ENCODE measurements around the gene NAPSA.
A peak's percentile ranks its signal among the peaks of the same experiment; 100 is the strongest.
"Not testable (repeated sequence)": the region's sequence is repeated elsewhere in the genome, so short reads cannot be mapped to it uniquely, and the experiment has no call there.

NAPSA gene

DNA sequence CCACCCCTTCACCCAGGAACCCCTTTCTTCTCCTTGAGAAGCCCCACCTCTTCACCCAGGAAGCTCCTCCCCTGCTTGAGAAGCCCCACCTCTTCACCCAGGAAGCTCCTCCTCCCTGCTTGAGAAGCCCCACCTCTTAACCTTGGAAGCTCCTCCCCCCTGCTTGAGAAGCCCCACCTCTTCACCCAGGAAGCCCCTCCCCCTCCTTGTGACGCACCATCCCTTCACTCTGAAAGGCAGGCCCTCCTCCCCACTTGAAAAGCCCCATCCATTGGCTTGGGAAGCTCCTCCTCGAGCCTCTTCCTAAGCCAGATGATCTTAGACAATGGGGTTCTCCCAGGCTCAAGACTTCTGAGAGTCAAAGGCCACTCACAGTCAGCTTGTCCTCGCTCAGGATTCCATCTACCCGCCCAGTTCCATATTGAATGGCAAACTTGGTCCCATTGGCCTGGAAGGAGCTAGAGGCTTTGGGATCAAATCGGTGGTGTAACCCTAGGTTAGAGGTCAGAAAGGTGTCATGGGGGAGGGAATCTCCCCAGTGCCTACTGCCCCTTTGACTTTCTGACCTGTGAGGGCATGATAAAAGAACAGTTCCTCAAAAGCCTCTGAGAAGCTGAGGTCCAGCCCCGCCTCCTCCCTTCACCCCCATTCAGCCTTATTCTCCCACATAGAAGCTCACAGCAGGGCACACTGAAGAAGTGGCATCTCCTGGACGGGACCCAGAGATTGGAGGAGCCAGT lies 4.0 kb downstream of the NAPSA start:
- no peak for DNase-seq (ENCODE audit: low read depth in 2 of 2)

DNA sequence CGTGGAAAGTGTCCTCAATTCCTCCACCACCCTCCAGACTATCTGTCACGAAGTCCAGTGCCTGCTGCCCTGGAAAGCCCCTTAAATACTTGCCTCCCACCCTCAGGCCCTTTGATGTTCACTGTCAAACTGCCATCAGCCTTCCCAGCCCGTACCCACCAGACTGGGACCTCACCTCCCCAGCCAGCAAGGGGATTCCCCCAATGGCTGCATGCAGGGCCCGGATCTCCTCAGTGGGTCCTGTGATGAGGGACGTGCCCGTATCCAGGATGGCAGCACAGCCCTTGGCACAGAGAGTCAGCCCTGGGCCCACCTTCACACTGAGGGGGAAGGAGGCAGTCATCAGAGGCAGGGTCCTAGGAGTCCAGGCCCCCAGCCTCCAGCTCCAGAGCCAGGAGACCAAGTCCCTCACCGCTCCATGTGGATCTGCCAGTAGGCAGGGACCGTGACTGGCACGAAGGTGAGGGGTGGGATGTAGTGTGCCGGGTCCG lies 6.1 kb downstream of the NAPSA start:
- DNase-seq (ENCODE audit: low read depth in 2 of 2), result no peak

DNA sequence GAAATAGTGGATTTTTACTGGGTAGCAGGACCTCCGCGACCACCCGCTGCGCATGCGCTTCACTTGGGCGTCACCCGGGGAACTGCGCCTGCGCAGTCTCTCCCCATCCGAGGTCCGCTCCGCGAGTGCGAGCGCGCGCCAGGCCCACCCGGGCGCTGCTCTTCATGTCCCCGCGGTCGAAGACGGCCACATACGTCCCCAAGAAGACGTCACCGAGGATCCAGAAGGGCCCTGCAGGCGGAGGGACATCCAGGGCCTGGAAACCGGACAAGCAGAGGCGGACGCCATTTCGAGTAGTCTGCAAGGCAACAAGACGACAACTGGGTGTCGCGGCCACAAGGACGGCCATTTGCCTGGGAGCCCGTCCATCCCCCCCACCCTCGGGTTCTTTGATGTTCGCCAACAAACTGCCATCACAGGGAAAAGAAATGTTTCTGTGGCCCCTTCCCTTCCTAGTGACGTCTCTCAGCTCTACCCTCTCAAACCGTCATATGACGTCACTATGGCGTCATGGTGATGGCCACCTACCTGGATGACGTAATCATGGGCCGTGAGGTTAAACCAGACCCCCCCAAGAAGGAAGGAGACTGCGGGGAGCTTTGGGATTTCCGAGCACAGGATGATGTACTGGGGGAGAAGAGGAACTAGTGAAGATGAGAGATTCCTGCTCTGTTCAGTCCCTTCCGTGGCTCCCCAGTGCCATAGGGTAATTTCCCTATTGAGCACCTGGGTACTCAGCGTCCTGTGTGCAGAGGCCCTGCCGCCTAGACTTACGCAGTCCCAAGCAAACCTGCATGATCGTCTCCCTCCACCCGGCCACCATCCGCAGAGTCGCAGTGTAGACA lies 6.7 kb downstream of the NAPSA start:
- peak; percentile 72 to 74 for DNase-seq (ENCODE audit: low read depth in 2 of 2)

DNA sequence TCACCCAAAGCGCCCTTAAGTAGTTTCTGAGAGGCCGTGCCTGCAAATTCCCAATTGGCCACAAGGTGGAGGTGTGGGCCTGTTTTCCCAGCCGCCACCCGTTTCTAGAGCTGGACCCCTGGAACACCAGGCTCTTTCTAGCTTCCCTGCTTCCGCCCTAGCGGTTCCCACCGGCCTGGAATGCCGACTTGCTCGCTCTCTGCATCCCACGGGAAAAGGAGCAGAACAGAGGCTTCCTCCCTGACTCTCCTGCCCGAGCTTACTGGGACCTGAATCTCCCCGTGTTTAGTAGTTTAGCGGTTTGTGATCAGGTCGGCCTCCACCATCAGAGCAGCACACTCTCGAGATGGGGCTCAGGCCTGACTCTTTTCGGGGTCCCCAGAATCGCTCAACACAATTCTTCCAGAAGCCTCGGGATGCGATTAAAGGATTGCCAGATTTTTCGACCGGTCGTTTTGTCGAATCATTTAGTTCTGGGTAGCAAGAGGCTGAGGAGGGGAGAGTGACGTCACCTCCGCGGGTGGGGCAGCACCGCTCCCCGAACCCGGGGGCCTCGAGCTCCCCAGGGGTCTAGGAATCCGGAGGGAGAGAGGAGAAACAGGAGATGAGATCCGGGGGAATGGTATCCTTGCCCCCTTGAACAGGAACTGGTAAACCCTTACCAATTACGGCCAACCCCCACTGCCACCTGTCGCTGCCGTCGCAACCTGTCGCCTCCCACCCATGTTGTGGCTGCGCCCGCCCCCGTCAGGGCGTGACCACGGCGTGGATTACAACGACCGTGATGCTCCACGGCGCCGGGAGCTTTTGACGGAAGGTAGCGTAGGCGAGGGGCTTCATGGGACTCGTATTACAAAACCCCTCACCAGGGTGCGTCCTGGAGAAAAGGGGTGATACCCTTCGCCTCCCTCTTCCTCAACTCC lies 8.0 kb downstream of the NAPSA start:
- peak; percentile 84 to 85 for DNase-seq (ENCODE audit: low read depth in 2 of 2)

DNA sequence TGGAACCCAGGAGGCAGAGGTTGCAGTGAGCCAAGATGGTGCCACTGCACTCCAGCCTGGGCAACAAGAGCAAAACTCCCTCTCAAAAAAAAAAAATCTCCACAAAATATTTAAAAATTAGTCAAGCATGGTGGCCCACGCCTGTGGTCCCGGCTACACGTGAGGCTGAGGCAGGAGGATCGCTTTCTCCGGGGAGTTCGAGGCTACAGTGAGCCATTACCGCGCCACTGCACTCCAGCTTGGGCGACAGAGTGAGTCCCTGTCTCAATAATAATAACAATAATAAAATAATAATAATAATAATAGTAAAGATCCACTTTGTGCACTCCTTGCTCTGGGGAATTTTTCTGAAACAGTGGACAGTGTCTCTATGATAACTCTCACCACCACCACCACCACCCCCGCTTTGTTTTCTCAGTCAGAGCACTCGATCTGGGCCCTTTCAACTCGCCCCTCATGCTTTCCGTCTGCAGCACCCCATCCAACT lies 8.7 kb downstream of the NAPSA start:
- DNase-seq (ENCODE audit: low read depth in 2 of 2), result no peak

DNA sequence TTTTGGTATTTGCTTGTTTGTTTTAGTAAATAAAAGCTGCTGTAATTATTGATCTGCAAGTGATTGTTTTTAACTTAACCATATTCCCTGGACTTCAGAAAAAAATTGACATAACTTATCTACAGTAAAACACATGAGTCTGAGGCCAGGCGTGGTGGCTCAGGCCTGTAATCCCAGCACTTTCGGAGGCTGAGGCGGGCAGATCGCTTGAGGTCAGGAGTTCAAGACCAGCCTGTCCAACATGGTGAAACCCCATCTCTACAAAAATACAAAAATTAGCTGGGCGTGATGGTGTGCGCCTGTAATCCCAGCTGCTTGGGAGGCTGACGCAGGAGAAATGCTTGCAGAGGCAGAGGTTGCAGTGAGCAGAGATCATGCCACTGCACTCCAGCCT lies 12.0 kb downstream of the NAPSA start:
- DNase-seq (ENCODE audit: low read depth in 2 of 2), result not testable (repeated sequence)

DNA sequence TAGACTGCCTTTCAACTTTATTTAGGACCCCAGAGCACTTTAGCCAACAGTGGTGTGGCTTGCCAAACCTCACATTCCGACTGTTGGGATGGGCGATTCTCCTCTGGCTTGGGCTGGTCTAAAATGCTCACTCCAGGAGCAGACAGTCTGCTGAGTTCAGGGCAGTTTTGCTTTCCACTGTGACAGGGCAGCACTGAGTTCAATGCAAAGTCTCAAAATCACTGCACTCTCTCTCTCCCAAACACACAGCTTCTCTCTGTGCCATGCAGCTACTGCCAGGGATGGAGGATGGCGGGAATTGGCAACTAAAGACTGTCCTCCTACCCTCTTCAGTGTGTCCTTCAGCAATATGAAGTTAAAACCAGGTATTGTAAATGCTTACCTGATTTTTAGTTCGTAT lies 13.2 kb downstream of the NAPSA start:
- DNase-seq (ENCODE audit: low read depth in 2 of 2), result no peak

DNA sequence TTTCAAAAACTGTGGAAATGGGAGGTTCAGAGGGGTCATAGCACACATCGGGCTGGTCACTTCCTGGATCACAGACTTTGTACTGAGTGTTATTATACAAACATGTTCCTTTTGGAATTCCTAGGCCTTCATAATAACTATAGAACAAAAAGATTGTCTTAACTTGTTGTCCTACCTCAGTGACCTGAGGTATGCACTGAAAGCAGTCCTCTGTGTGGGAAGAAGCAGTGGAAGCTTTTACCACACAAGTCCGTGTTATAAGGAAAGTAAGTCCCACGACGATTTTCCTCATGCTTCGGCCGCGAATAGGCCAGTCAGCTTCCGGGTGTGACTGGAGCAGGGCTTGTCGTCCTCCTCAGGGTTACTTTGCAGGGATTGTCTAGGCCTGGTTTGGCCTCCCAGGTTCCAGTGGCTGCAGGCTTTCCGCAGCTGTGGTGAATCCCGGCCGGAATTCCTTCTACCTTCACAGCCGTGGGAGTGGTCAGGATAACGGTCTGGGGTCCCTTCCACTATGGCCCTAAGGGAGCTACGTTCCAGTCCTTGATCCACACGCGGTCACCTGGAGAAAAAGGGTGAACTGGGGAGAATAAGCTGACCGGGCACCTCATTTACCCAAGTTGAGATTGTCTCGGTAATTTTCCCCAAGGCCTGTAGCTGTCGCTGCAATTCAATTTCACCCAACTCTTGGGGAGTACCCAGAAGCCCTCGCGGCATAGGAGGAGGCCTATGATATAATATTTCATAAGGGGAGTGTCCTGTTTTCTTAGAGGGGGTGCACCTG lies 16.0 kb downstream of the NAPSA start:
- no peak for DNase-seq (ENCODE audit: low read depth in 2 of 2)

DNA sequence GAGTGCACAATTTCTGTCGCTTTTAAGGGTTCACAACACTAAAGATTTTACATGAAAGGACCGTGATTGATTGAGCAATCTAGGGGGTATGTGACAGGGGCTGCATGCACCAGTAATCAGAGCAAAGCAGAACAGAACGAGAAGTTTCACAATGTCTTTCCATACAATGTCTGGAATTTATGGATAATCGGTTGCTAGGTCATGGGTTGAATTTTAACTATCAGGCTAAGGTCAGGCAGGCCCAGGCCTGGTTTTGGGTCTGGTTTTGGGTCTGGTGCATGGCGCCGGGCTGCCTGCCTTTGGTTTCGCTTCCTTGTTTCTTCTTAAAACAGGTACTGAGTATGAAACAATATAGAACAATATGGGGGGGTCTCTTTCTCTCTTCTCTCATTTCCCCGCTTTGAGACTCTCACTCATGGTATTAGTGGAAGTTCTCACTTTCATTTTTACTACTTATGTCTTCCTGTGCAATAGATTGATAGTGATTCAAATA lies 18.3 kb downstream of the NAPSA start:
- DNase-seq (ENCODE audit: low read depth in 2 of 2), result not testable (repeated sequence)

DNA sequence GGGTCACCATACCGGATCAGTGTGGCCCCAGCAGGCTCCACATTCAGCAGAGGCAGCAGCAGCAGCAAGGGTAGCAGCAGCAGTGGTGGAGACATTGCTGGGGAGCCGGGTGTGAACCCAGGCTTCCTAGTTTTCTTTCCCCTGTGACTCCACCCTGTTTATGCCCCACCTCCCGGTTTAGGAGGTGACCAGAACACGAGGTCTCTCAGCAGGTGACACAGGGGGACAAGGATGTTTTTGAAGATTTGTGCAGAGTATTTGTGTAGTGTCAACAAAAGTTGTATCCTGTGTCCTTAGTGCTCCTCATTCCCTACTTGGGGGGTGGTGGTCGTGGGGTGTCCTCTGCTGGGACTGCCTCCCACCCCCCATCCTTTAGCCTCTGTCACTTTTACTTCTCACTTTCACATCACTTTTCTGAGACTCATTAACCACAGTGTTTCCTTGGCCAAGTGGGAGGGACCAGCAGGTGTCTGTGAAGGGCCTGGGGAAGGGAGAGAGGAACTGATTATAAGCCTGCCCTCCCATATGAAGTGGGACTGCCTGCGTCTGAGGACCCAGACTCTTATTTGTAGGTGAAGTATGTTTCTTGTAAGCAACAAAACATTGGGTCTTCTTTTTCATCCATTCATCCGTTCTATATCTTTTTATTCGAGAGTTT lies 20.6 kb downstream of the NAPSA start:
- DNase-seq (ENCODE audit: low read depth in 2 of 2), result no peak

DNA sequence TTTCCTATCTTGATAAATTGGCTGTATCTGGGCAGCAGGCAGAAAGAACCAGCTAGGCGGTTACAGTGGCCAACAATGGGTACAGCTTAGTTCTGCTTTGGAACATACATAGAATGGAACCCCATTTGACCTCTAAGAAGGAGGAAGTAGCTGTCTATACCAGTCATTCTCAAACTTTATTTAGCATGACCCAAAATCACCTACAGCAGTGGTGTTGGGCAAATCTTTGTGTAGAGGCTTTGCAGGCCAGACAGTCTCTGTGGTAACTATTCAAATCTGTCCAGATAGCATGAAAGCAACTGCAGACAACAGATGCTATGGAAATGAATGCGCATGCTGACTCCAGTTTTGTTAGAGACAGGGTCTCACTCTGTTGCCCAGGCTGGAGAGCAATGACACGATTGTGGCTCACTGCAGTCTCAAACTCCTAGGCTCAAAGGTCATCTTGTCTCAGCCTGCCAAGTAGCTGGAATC lies 24.3 kb downstream of the NAPSA start:
- DNase-seq (ENCODE audit: low read depth in 2 of 2), result no peak

DNA sequence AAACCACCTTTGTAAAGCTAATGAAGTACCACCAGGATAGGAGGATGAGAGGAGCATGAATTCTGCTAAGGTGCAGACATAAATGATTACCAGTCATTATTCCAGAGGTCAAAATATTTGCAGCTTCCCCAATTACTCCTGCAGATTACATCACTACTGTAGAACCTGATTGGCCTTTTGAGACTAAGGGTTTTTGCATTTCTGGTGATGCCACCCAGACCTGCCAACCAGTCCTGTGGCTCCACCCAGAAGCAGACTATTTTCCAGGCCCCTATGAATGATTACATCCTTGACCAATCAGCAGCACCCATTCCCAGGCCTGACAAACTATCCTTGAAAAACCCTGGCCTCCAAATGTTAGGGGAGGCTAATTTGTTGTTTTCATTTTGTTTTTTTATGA lies 25.1 kb downstream of the NAPSA start:
- no peak for DNase-seq (ENCODE audit: low read depth in 2 of 2)

DNA sequence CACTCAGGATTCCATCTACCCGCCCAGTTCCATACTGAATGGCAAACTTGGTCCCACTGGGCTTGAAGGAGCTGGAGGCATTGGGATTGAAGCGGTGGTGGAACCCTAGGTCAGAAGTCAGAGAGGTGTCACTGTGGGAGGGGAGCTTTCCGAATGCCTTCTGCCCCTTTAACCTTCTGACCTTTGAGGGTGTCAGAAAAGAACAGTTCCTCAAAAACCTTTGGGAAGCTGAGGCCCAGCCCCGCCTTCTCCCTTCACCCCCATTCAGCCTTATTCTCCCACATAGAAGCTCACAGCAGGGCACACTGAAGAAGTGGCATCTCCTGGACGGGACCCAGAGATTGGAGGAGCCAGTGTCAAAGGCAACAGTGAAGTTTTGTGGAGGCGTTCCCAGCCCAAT lies 28.4 kb downstream of the NAPSA start:
- not testable (repeated sequence) for DNase-seq (ENCODE audit: low read depth in 2 of 2)

DNA sequence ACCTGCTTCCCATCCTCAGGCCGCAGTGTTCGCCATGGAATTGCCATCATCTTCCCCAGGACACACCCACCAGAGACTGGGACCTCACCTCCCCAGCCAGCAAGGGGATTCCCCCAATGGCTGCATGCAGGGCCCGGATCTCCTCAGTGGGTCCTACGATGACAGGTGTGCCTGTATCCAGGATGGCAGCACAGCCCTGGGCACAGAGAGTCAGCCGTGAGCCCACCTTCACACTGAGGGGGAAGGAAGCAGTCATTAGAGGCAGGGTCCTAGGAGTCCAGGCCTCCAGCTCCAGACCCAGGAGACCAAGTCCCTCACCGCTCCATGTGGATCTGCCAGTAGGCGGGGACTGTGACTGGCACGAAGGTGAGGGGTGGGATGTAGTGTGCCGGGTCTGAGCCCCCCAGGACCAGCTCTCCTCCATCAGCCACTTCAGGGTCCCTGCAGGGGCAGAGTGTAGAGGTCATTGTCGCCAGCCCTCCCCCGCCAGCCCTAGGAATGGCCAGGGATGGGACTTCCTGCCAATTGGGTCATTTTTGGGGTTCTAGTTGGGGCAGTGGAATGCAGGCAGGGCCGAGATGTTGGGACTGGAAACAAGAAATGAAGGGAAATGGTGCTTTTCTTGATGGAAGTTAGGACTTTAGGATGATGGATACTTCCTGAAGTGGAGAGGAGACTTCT lies 30.6 kb downstream of the NAPSA start:
- DNase-seq (ENCODE audit: low read depth in 2 of 2), result no peak

DNA sequence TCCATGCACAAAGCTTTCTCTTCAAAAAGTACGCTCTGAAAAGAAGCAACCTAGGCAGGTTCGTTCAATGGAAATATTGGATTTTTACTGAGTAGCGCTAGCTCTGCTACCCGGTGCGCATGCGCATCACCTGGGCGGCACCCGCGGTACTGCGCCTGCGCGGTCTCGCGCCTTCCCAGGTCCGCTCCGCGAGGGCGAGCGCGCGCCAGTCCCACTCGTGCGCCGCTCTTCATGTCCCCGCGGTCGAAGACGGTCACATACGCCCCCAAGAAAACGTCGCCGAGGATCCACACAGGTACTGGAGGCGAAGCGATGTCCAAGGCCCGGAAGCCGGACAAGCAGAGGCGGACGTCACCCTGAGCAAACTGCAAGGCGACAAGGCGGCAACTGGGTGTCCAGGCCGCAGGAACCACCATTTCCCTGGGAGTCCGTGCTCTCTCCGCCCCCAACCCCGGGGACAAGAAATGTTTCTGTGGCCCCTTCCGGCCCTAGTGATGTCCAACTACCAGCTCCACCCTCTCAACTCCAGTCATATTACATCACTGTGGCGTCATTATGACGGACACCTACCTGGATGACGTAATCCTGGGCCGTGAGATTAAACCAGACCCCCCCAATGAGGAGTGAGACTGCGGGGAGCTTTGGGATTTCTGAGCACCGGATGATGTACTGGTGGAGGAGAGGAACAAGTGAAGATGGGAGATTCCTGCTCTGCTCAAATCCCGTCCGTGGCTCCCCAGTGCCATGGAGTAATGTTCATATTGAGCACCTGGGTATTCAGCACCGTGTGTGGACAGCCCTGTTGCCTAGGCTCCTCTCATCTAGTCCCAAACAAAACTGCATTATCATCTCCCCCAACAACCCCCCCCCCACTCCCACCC lies 31.5 kb downstream of the NAPSA start:
- peak; percentile 83 to 84 for DNase-seq (ENCODE audit: low read depth in 2 of 2)

DNA sequence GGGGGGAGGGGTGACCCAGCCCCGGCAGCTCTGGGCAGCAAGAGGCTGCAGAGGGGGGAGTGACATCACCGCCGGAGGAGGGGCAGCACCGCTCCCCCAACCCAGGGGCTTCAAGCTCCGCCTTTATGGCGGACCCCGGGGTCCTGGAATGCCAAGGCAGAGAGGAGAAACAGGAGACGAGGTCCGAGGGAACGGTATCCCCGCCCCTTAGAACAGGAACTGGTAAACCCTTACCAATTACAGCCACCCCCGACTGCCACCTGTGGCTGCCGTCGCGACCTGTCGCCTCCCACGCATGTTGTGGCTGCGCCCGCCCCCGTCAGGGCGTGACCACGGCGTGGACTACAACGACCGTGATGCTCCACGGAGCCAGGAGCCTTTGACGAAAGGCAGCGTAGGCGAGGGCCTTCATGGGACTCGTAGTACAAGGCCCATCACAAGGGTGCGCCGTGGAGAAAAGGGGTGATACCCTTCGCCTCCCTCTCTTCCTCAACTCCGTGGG lies 32.2 kb downstream of the NAPSA start:
- peak; percentile 85 to 86 for DNase-seq (ENCODE audit: low read depth in 2 of 2)

DNA sequence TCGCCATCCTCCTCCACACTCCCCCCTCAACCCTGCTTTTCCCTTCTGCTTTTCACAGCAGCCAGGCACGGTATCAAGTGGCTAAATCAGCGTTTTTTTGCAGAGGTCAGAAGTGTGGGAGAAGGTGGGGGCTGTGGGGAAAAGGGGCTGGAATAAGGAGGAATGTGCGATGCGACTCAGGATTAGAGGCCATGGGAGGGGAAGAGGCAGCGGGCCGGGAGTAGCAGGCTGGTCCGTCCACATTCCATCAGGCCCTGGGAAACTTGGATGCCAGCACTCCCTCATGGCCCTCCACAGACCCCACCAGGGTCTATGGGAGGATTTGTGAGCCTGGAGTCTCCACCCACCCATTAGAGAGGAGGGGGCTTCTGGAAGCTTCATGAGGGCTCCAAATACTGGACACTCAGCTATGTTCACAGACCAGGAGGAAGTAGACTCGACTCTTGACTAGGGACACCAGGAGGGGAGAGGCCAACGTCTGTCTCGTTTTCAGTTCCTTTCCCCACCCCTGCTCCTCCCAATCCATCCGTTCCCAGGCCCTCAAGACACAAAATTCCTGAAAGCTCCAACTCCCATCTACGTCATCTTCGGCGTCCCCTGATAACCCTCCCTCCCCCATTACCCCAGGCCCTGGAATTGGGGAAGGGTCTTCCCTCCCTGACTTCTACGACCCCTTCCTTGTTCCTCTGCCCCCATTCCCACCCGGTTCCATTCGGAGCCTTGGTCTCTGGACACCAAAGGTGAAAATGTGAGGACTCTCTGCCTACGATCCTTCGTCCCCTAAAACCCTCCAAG lies 33.0 kb downstream of the NAPSA start:
- no peak for DNase-seq (ENCODE audit: low read depth in 2 of 2)

DNA sequence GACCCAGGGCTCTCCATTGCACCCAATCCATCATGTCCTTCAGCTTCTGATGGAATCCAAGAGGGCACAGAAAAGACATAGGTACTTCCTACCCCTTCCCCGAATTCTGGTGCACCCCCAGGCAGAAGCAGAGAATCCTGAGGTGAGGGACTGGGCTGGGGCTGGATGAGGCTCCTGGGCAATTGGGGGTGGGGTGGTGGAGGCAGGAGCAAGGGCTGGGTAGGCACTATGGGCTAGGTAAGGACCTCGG lies 33.5 kb downstream of the NAPSA start:
- no peak for DNase-seq (ENCODE audit: low read depth in 2 of 2)
